GM19351 (cell line): ENCODE measurements around the gene PFDN4.
"Not testable (repeated sequence)": the region's sequence is repeated elsewhere in the genome, so short reads cannot be mapped to it uniquely, and the experiment has no call there.

Source experiments
- ATAC-seq: cut with Tn5 transposase; IDR thresholded peaks from one replicate; pipeline ENCODE4 v1.9.1; 2021; ENCODE audit warnings: mild to moderate bottlenecking, moderate library complexity; ENCODE audit not compliant: unreplicated experiment

Gene PFDN4

DNA sequence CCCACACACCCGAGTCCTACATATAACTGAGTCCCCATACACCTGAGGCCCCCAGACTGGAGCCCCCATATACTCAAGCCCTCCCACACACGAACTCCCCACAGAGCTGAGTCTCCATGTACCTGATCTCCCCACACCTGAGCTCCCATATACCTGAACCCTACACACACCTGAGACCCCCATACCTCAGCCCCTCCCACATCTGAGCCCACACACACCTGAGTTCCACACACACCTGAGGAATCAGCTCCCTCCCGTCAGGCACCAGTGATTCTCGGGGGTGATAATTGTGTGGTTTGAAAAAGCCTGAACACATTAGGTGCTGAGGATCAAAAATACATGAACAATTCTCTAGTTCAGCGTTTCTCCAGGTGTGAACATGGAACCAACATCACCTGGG lies 15.4 kb downstream of the PFDN4 start:
- no peak for ATAC-seq

DNA sequence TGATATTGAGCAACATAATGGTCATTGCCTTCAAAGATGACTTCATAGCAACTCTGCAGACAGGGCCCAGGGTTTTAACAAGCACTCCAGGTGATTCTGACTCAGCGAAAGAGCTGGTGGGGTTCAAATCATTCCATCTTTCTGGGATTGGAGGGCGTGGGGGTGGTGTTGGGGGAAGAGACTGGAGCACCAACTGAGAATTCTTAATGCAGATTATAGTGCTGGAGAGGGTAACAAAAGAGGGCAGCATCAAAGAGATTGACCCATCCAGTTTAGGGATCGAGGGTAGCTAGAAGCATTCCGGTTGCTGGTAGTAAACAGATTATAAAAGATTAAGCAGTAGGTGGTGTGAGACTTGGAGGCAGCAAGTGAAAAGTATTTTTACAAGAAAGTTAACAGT lies 15.9 kb downstream of the PFDN4 start:
- ATAC-seq, result no peak

DNA sequence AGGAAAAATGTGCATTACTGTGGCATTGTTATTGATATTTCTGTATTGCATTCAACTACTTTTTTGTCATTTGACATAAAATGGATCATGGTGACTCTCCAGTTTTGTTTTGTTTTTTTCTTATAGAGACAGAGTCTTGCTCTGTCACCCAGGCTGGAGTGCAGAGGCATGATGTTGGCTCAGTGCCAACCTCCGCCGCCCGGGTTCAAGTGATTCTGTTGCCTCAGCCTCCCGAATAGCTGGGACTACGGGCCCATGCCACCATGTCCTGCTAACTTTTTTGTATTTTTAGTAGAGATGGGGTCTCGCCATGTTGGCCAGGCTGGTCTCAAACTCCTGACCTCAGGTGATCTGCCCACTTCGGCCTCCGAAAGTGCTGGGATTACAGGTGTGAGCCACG lies 16.8 kb downstream of the PFDN4 start:
- ATAC-seq, result not testable (repeated sequence)

DNA sequence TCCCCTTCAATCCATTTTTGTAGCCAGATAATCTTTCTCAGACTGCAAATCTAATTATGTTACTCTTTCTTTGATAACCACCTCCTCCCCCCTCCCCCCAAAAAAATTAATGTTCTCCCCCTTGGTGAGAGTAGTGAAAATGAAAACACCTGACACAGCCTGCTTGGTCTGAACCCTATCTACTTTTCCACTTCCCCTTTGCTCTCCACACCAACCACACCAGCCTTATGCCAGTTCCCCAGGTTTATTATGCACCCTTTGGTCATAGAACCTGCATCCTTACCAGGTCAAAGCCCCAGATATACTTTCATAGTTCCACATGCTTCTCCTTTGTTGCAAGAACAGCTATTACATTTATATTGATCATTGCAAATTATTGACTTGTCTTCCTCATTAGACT lies 19.4 kb downstream of the PFDN4 start:
- peak; percentile 92 for ATAC-seq

DNA sequence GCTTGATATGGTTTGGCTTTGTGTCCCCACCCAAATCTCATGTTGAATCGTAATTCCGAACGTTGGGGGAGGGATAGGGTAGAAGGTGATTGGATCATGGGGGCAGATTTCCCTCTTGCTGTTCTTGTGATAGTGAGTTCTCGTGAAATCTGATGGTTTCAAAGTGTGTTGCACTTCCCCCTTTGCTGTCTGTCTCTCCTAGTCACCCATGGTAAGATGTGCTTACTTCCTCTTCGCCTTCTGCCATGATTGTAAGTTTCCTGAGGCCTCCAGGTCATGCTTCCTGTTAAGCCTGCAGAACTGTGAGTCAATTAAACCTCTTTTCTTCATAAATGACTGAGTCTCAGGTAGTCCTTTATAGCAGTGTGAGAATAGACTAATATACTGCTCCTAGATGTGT lies 19.9 kb downstream of the PFDN4 start:
- ATAC-seq, result no peak

DNA sequence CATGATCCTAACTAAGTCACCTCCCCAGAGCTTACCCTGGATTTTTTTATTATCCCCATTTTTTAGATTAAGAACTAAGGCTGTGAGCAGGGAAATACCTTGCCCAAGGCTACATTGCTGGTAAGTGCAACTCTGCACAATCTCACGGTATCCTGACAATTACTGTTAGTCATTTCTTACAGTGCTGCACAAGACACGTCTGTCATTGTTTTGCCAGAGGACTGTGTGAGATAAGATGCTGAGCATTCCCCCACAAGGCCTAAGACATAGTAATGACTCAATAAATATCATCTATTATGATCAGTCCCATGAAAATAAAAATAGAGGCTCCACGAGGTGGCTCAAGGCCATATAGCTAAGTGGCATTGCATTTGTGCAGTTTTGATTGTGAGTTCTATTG lies 21.0 kb downstream of the PFDN4 start:
- no peak for ATAC-seq

DNA sequence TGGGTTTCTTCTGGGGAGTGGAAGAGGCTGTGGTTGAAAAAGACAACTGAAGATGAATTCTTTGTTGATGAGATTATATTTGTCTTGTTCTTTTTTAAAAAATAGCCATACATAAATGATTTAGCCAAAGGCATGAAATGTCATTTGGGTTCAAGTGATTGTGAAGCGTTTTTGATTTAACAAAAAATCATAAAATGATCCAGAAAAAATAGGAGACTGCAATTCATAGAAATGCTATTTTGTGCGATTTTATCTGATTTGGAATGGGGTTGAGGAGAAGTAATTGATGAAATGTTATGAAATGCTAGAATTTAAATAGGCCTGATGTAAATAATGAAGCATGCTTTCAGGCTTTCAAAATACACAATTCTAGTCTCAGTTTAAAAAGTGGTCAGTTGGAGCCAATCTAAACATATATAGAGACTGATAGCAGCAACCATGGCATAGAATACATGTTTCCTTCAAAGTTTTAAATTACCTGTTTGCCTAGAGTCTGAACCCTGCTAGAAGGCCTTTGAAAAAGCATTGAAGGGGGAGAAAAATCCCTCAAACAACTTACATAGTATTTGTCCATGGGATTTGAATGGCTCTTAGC lies 21.8 kb downstream of the PFDN4 start:
- ATAC-seq, result no peak

DNA sequence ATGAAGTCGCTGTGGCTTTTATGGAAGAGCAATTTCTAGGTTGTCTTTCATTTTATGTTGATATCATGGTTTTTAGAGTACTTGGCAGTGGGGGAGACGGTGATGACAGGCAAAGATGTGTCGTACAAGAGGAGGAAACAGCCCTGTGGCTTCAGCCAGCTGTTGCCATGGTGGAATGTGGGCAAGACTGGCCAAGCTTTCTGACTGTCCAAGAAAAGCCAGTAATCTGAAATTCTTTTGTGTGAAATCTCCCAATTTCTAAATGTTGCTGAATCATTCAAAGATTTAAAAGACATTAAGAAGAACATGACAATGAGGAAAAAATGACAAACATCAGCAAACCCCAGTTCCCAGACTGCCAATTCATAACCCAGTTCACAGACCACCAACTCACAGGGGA lies 23.1 kb downstream of the PFDN4 start:
- no peak for ATAC-seq

DNA sequence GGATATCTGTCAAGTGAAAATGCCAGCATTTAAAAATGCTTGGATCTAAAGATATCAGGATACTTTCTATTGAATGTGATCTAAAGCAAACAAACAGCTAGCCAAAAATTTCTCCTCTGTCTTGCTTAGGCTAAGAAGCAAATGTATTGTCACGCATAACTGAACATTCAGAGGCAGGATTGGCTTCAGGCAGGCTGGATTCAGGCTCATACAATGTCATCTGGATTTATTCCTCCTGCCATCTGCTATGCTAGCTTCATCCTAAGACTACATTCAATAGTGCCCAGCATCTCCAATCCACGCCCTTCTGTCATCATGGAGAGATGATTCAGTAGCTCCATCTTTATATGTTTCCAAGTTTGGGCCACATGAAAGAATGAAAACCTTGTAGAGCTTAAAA lies 27.1 kb downstream of the PFDN4 start:
- ATAC-seq, result no peak

DNA sequence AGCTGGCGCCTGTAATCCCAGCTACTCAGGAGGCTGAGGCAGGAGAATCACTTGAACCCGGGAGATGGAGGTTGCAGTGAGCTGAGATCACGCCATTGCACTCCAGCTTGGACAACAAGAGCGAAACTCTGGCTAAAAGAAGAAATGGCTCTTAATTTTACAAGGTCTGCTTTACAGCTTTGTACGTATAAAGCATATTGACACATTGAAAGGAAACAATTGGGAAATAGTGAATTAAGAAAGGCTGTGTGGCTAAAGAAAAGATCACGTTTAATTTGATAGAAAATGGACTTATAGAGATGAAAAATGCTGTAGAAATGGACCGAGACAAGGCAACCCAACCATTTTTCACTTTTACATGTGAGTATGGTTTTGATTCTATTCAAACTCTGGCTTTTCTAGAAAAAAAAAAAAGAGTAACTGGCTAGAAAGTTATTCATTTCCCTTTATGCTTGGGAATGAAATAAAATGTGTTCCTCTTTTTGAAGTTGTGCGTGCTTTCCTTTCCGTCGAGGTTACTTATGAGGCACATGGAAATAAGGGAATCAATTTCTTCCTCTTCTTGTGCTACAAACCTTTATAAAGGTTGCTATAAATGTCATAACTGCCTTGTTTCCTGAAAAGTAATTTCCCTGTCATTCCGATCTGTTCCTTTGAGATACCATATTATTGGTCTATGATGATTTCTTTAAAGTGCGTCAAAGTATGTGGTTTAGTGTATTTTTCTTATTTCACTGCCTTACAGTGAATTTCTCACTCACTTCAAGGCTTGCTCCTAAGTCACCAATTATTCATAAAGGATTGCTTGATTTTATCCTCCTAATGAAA lies 29.4 kb downstream of the PFDN4 start:
- no peak for ATAC-seq

DNA sequence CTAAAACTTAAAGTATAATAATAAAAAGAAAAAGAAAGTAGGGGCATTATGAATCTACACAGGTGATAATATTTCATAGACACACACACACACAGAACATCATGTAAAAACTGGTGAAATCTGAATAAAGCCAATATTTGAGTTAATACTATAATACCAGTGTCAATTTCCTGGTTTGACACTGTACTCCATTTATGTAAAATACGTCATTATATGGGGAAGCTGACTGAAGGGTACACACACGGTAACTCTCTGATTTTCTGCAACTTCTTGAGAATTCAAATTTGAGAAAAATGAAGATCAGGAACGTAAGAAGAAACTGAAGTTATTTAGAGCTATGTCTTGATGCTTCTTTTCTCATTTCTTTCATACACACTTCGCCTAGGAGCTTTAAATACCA lies 36.2 kb downstream of the PFDN4 start:
- no peak for ATAC-seq

DNA sequence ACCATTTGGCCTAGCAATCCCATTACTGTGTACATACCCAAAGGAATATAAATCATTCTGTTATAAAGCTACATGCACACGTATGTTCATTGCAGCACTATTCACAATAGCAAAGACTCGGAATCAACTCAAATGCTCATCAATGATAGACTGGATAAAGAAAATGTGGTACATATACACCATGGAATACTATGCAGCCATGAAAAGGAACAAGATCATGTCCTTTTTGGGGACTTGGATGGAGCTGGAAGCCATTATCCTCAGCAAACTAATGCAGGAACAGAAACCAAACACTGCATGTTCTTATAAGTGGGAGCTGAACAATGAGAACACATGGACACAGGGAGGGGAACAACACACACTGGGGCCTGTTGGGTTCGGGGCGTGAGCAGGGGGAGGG lies 40.8 kb downstream of the PFDN4 start:
- ATAC-seq, result not testable (repeated sequence)

DNA sequence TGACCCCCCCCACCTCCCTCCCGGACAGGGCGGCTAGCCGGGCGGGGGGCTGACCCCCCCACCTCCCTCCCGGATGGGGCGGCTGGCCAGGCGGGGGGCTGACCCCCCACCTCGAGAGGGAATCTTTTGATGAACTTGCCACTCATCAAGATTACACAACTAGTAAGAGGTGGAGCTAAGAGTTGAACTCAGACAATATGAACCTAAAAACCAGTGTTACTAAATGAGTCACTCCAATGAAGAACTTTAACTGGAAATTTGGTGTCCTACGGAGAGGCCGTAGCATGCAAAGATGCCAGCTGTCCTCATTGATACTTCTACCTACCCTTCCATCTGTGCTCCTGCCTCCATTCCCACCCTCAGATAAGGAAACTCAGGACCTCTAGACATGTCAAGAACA lies 42.8 kb downstream of the PFDN4 start:
- ATAC-seq, result no peak

DNA sequence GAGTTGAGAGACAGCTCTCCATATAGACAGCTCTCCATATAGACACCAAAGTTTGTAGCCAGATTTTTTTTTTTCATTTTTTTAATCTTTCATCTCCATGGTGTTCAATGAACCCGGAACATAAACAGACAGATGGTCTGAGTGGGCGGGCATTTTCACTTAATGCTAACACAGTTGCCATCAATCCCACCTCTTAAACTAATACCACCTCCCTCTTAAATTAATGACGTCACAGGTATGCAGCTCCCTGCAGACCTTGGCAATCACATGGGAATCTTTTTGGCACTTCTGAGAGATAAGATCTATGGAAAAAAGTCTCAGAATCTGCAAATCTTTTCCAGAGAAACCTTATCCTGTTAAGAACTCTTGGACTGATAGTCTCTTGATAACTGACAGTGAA lies 43.2 kb downstream of the PFDN4 start:
- no peak for ATAC-seq

DNA sequence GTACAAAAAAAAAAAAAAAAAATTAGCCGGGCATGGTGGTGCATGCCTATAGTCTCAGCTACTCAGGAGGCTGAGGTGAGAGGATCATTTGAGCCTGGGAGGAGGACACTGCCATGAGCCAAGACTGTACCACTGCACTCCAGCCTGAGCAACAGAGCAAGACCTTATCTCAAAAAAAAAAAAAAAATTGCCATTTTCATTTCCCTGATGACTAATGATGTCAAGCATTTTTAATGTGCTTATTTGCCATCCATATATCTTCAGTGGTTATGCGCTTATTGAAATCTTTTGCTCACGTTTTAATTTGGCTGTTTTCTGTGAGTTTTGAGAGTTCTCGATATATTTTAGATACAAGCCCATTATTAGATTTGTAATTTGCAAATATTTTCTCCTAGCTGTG lies 46.7 kb downstream of the PFDN4 start:
- ATAC-seq, result no peak

DNA sequence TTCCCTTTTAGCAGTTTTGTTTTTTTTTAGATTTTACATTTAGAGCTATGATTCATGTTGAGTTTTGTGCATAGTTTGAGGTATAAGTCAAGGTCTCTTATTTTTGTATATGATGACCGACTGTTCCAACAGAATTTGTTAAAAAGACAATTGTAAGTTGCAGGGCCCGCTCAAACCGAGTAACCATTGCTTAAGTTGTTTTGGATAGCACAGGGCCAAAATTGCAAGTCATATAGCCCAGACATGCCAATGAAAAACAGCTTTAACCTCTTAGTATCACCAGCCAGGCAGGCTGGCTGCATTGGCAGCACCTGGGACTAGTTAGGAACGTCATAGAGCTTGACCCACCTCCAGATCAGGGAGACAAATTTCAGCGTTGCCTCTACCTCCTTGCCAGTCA lies 47.3 kb downstream of the PFDN4 start:
- ATAC-seq, result no peak

DNA sequence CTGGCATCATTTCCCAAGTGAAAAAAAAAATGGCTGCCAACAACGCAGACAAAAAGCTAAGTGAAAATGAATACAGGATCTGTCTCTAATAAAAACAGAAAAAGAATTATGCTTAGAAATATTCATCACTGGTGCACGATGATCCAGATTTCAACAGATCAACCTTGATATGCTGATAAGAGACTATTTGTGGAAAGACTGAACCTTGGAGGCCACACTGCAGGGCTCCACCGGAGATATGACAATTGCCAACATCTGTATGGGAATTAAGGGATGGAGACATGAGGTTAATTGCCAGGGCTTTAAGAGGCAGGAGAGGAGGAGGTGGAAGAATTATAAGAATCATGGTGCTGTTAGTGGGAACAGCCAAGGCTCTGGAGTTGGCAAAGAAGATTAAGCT lies 48.3 kb downstream of the PFDN4 start:
- ATAC-seq, result no peak

DNA sequence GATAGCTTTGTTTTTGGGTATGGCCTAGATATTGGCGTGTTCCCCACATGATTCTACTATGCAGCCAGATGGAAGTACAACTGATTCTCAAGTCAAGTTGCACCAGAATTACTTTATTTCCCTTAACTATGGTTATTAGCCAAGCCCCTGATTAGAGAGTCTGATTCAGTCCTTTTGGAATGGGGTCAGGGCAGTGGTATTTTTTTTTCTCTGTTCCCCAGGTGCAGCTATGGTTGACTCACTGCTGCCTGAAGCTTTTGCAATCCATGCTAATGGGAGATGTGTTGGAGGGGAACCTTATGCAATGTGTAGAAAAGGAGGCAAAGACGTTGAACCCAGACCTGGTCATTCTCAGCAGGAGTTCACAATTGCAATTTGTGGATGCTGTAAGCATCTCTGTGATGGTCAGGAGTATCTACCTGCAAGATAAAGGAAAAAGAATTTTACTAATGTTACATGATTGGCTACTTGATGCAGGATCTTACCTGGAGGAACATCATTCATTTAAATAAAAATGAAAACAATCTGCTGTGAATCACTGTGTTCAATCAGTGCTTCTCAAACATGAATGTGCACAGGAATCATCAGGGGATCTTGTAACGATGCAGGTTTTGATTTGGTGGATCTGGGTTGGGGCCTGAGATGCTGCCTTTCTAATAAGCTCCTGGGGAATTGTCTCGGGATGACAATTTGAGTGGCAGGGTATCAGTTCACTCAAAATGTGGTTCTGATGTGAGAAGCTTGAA lies 49.4 kb downstream of the PFDN4 start:
- no peak for ATAC-seq

DNA sequence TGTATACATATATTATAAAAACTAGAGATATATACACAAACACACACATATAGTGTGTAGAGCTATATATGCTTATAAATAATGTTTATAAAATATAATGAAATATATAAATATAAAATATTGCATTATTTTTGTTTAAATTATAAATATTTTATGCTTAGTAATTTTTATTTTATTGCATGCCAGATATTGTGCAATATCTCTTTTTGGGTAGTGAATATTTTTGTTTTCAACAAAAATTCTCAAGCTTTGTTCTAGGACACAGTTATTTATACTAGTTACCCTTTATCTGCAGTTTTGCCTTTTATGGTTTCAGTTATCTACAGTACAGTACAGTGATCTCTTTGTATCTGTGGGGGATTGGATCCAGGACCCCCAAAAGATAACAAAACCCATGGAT lies 52.2 kb downstream of the PFDN4 start:
- no peak for ATAC-seq

DNA sequence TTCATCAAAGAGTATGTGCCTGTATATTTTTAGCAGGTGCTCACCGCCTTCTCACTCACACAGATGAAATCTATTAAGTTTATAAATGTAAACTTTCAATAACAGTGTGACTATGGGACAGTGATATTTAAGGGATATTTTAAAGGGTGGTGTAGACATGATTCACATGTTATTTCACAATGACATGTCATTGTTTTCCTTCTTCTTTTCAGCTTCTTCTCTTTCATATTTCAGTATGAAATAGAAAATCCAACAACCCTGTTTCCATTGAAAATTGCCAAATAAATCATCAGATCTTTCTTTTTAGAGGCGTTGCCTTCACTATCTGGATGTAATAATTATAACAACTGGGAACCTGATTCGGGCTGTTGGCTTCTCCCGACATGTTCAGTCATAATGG lies 54.8 kb downstream of the PFDN4 start:
- ATAC-seq, result no peak

DNA sequence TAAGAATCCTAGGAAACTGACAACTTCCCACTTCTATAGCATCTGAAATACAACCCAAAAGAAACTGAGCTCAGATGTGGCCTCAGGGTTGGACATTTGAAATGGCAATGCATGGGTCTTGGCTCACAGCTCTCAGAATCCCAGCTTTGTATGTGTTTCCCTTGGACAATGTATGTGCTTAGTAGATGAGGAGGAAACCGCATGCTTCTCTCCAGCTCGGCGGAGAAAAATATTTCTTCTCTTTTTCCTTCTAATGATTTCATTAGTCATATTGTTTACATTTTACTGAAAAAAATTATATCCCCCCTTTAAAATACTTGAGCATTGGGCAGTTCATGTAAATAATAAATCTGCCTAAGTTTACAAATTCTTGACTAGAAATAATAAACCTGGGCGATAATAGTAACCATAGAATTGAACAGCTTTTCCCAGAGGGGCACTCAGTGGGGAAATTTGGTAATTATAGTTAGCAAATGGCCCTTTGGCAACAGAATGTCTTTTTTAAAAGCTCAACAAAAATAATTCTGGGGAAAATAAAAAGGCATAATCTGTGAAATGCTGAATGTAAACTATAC lies 55.3 kb downstream of the PFDN4 start:
- no peak for ATAC-seq

DNA sequence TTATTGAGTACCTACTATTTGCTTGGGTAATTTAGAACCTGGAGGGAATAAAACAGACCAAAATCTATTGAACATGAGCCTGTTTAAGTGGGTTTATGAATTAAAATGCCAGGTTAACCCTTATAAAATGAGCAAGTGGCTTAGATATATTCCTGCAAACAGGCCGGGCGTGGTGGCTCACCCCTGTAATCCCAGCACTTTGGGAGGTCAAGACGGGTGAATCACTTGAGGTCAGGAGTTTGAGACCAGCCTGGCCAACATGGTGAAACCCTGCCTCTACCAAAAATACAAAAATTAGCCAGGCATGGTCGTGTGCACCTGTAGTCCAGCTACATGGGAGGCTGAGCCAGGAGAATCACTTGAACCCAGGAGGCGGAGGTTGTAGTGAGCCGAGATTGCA lies 57.9 kb downstream of the PFDN4 start:
- not testable (repeated sequence) for ATAC-seq
